Glutamatergic neuron (in vitro differentiated cells): ENCODE results near the gene PLA2G15. TPM values are rescaled to one million over a fixed set of nuclear protein-coding genes. Genes with fewer than 3 reads are reported as not detected.

Experiments
- DNase-seq: peaks from one replicate; pipeline ENCODE4 v3.0.0; 2022
- H3K27ac Mint-ChIP-seq: one replicate; pipeline ENCODE4 v1.8.0; 2020; ENCODE audit warnings: mild to moderate bottlenecking, mixed read lengths, inconsistent platforms; ENCODE audit not compliant: unreplicated experiment
- H3K27me3 Mint-ChIP-seq: one replicate; pipeline ENCODE4 v1.8.0; 2020; ENCODE audit warnings: mild to moderate bottlenecking, moderate library complexity, mixed read lengths, inconsistent platforms; ENCODE audit not compliant: unreplicated experiment
- H3K36me3 Mint-ChIP-seq: one replicate; pipeline ENCODE4 v1.8.0; 2020; ENCODE audit warnings: mild to moderate bottlenecking, mixed read lengths, inconsistent platforms; ENCODE audit not compliant: unreplicated experiment
- H3K4me1 Mint-ChIP-seq: one replicate; pipeline ENCODE4 v1.8.0; 2020; ENCODE audit warnings: mild to moderate bottlenecking, low read depth, mixed read lengths, inconsistent platforms; ENCODE audit not compliant: unreplicated experiment
- H3K4me3 Mint-ChIP-seq: one replicate; pipeline ENCODE4 v1.8.0; 2020; ENCODE audit warnings: mild to moderate bottlenecking, mixed read lengths, inconsistent platforms; ENCODE audit not compliant: unreplicated experiment
- H3K9me3 Mint-ChIP-seq: one replicate; pipeline ENCODE4 v1.8.0; 2020; ENCODE audit warnings: mild to moderate bottlenecking, moderate library complexity, mixed read lengths, inconsistent platforms; ENCODE audit not compliant: unreplicated experiment
- CTCF ChIP-seq: fragments of 200-600 bp; sonication (generic); IDR thresholded peaks from one replicate; pipeline ENCODE4 v1.5.0; 2021; ENCODE audit not compliant: partially characterized antibody, unreplicated experiment
- total RNA-seq: library from RNA; stranded (reverse); fragmentation: NEBNext Ultra II Directional; extraction: Animal tissue kit (Norgen Biotek cat#: 25700); gene quantifications from one replicate; pipeline ENCODE4 v1.2.1, GENCODE V29; 2021; ENCODE audit not compliant: unreplicated experiment

The PLA2G15 gene
- total RNA-seq, 1 donor from 2014 or later: 11.9 TPM

- Mint-ChIP-seq H3K4me3 (peak overlapping the region; percentile 90), H3K27ac (peak overlapping the region; percentile 87), H3K9me3 (peaks cover 3% of the 10 kb centered on the region), H3K27me3 (peaks cover 13% of the 10 kb centered on the region), H3K36me3 (no peaks in the 10 kb centered on the region), H3K4me1 (peaks cover 20% of the 10 kb centered on the region)
- TF ChIP-seq CTCF: no peak
- no peak for DNase-seq
These were observed 18.5 kb downstream of the PLA2G15 start for GRCh38 chr16:68263559-68264127.

- Mint-ChIP-seq H3K27ac (peak within 1 kb of the TSS; percentile 90), H3K4me1 (peaks cover 25% of the 10 kb centered on the region), H3K4me3 (peak within 1 kb of the TSS; percentile 95), H3K27me3 (peaks cover 13% of the 10 kb centered on the region), H3K36me3 (no peaks in the 10 kb centered on the region), H3K9me3 (peaks cover 3% of the 10 kb centered on the region)
- peak; percentile 78 for TF ChIP-seq CTCF
- DNase-seq: peak; percentile 83
These were observed 19.2 kb downstream of the PLA2G15 start, which contains the start of gene SLC7A6 for GRCh38 chr16:68264128-68265077. TSS of gene SLC7A6 (plus strand) at chr16:68264526. CDS start at chr16:68274727, 10,201 bp downstream.

GRCh38 chr16:68265078-68265920 lies 20.1 kb downstream of the PLA2G15 start:
- Mint-ChIP-seq H3K9me3 (peaks cover 3% of the 10 kb centered on the region), H3K36me3 (no peaks in the 10 kb centered on the region), H3K27ac (peak overlapping the region; percentile 90), H3K27me3 (peaks cover 13% of the 10 kb centered on the region), H3K4me3 (peak overlapping the region; percentile 95), H3K4me1 (peaks cover 25% of the 10 kb centered on the region)
- TF ChIP-seq CTCF: no peak
- DNase-seq: no peak

GRCh38 chr16:68267612-68268405 lies 22.6 kb downstream of the PLA2G15 start:
- TF ChIP-seq CTCF: no peak
- peak overlapping the region; percentile 82 for H3K27ac Mint-ChIP-seq
- no peaks in the 10 kb centered on the region for H3K9me3 Mint-ChIP-seq
- no peaks in the 10 kb centered on the region for H3K36me3 Mint-ChIP-seq
- peaks cover 16% of the 10 kb centered on the region for H3K27me3 Mint-ChIP-seq
- DNase-seq: peak; percentile 26
- H3K4me3 Mint-ChIP-seq: peak overlapping the region; percentile 82
- peaks cover 25% of the 10 kb centered on the region for H3K4me1 Mint-ChIP-seq
